ENCODE results near the gene FCER1G.
A peak's percentile ranks its signal among the peaks of the same experiment; 100 is the strongest.

DNA sequence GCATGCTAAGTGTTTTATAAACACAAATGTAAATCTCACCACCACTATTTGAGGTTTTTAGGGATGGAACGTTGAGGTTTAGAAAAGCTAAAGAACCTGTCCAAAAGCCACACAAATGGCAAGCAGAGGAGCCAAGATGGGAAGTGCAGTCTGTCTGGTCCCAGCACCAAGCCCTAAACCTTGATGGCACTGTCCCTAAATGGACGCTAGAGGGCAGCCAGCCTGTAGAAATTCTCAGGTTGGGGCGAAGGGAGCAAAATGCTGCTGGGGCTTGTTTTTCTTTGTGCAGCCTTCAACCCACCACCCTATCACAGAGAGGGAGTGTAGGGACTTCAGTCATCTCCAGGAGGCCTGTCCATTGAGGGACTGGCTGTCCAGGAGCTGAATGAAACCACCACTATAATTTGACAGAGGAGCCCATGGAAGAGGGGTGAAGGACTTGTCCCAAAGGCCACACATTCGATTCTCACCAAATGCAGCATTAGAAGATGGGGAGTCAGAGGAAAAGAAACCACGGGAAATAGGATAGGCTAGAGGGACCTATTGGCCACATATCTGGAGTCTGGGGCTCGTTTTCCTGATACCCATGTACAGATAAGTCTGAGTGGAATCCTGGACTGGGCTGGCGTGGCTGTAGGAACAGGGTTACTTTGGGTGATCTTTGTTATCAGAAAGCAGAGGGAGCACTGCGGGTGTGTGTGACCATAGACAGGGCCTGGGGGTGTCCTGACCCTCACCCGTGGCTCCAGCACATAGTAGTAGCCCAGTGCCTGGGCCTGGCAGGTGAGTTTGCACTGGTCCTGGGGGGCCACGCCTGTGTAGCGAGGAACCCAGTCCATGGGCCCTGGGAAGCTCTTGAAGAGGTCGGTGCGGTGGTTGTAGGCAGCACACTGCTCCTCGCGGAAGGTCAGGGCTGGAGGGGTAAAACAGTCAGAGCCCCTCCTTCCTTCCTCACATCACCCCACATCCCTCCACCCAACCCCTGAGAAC, 22.3 kb upstream of the FCER1G start:
- TF ChIP-seq, protein P1, sequence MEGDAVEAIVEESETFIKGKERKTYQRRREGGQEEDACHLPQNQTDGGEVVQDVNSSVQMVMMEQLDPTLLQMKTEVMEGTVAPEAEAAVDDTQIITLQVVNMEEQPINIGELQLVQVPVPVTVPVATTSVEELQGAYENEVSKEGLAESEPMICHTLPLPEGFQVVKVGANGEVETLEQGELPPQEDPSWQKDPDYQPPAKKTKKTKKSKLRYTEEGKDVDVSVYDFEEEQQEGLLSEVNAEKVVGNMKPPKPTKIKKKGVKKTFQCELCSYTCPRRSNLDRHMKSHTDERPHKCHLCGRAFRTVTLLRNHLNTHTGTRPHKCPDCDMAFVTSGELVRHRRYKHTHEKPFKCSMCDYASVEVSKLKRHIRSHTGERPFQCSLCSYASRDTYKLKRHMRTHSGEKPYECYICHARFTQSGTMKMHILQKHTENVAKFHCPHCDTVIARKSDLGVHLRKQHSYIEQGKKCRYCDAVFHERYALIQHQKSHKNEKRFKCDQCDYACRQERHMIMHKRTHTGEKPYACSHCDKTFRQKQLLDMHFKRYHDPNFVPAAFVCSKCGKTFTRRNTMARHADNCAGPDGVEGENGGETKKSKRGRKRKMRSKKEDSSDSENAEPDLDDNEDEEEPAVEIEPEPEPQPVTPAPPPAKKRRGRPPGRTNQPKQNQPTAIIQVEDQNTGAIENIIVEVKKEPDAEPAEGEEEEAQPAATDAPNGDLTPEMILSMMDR (IDR thresholded peaks at IDR 0.05), result peak; percentile 70 to 88 (median 81)
- no peak for TF ChIP-seq EP300 (IDR thresholded peaks at IDR 0.05)
